HCT116 (cell line): ENCODE data around the gene ATP8A2. TPM values are rescaled to one million over a fixed set of nuclear protein-coding genes. Genes with fewer than 3 reads are reported as not detected.

Experiments
- ATAC-seq: fragments of 200-7000 bp; cut with Tn5 transposase; 2 replicates; pipeline ENCODE4 v1.9.1; 2020; ENCODE audit warnings: mild to moderate bottlenecking, moderate library complexity
- BruUV-seq: library from RNA; stranded (reverse); fragments of 400-500 nt; replicated peaks from 2 replicates; lab custom pipeline; 2021; lab: Mats Ljungman, UMichigan
- CTCF ChIA-PET: fragments of 300-600 bp; sonication (Branson Sonifier 250); formaldehyde crosslinking; loops from one replicate; lab custom pipeline; 2021; ENCODE audit warnings: antibody characterized with exemption; lab: Charles Lee
- POLR2A ChIA-PET: fragments of 300-600, 350-600 bp; sonication (Branson Sonifier 250); formaldehyde crosslinking; loops from one replicate; lab custom pipeline; 2021; ENCODE audit warnings: antibody characterized with exemption; lab: Charles Lee
- RAD21 ChIA-PET, 2 experiments: fragments of 300-600 bp; sonication (Branson Sonifier 250); formaldehyde crosslinking; loops; one replicate each; lab custom pipeline; 2023; ENCODE audit warnings: low total read pairs in 2 of 2; ENCODE audit not compliant: uncharacterized antibody in 2 of 2, unreplicated experiment in 2 of 2, low non-redundant PET in 1 of 2; lab: Charles Lee
- DNase-seq: peaks from one replicate; pipeline ENCODE4 v3.0.0-alpha.2; 2010; ENCODE audit warnings: low read depth, low spot score
- H2AFZ ChIP-seq: fragments of 200-600 bp; shearing (Covaris generic), sonication (generic); 2 replicates; pipeline ENCODE4 v1.6.1; 2017; ENCODE audit warnings: low read depth, mixed run types, mixed read lengths, antibody characterized with exemption, low read length; ENCODE audit not compliant: poor library complexity, severe bottlenecking
- H3K27ac ChIP-seq: 2 replicates; pipeline ENCODE4 v1.5.1; 2012; ENCODE audit warnings: low read depth, low read length
- H3K27me3 ChIP-seq: fragments of 200-600 bp; sonication (generic); 2 replicates; pipeline ENCODE4 v1.6.1; 2016; ENCODE audit warnings: mixed run types, low read length, mixed read lengths; ENCODE audit not compliant: insufficient read depth
- H3K36me3 ChIP-seq, 2 experiments: fragments of 200-500 bp in 1 of 2; fragments of 200-600 bp in 1 of 2; sonication (Bioruptor generic) in 1 of 2; sonication (generic) in 1 of 2; 2 replicates each; pipeline versions ENCODE4 v1.5.1 to v1.6.1; 2014 to 2016; ENCODE audit warnings: low read length in 2 of 2, inconsistent platforms in 1 of 2, mixed read lengths in 1 of 2, mixed run types in 1 of 2; ENCODE audit not compliant: insufficient read depth in 2 of 2, control insufficient read depth in 1 of 2
- H3K4me1 ChIP-seq, 2 experiments: fragments of 200-600 bp in 1 of 2; sonication (generic) in 1 of 2; 2 replicates each; pipeline versions ENCODE4 v1.5.1 to v1.6.1; 2012 to 2017; ENCODE audit warnings: low read length in 2 of 2, inconsistent platforms in 1 of 2, mild to moderate bottlenecking in 1 of 2, mixed read lengths in 1 of 2, mixed run types in 1 of 2, moderate library complexity in 1 of 2; ENCODE audit not compliant: insufficient read depth in 2 of 2, control insufficient read depth in 1 of 2
- H3K4me2 ChIP-seq: fragments of 200-600 bp; sonication (generic); 2 replicates; pipeline ENCODE4 v1.6.1; 2017; ENCODE audit warnings: mixed run types, low read length, mixed read lengths
- H3K4me3 ChIP-seq, 2 experiments: fragments of 200-600 bp in 1 of 2; sonication (generic) in 1 of 2; replicated peaks in 1 of 2; 2 replicates each; pipeline ENCODE4 v1.5.1; 2011 to 2016; ENCODE audit warnings: low read length in 2 of 2, control low read depth in 1 of 2, low read depth in 1 of 2, mild to moderate bottlenecking in 1 of 2, mixed read lengths in 1 of 2, mixed run types in 1 of 2
- H3K79me2 ChIP-seq: fragments of 200-600 bp; sonication (generic); 2 replicates; pipeline ENCODE4 v1.6.1; 2017; ENCODE audit warnings: mild to moderate bottlenecking, mixed run types, low read length, moderate library complexity, mixed read lengths; ENCODE audit not compliant: insufficient read depth
- H3K9ac ChIP-seq: fragments of 200-600 bp; sonication (generic); 2 replicates; pipeline ENCODE4 v1.6.1; 2016; ENCODE audit warnings: low read length, mixed read lengths
- H3K9me2 ChIP-seq: fragments of 200-600 bp; sonication (generic), shearing (Covaris generic); 2 replicates; pipeline ENCODE4 v1.6.1; 2017; ENCODE audit warnings: mixed run types, mild to moderate bottlenecking, moderate library complexity; ENCODE audit not compliant: insufficient read depth
- H3K9me3 ChIP-seq, 2 experiments: fragments of 200-500 bp in 1 of 2; fragments of 200-600 bp in 1 of 2; sonication (Bioruptor generic) in 1 of 2; sonication (generic) in 1 of 2; 2 replicates each; pipeline ENCODE4 v1.6.1; 2014 to 2017; ENCODE audit warnings: low read length in 2 of 2, mixed read lengths in 2 of 2, inconsistent platforms in 1 of 2, low read depth in 1 of 2, mild to moderate bottlenecking in 1 of 2, mixed run types in 1 of 2, moderate library complexity in 1 of 2; ENCODE audit not compliant: control insufficient read depth in 1 of 2, insufficient read depth in 1 of 2
- H4K20me1 ChIP-seq: fragments of 200-600 bp; sonication (generic), shearing (Covaris generic); 2 replicates; pipeline ENCODE4 v1.6.1; 2017; ENCODE audit warnings: mixed run types, mild to moderate bottlenecking, moderate library complexity; ENCODE audit not compliant: insufficient read depth
- CBX3 ChIP-seq: IDR thresholded peaks from 2 replicates; pipeline ENCODE4 v1.6.1; 2012; ENCODE audit warnings: low read depth
- CEBPB ChIP-seq: IDR thresholded peaks from 2 replicates; pipeline ENCODE4 v1.6.1; 2012; ENCODE audit warnings: low read depth
- EGR1 ChIP-seq: IDR thresholded peaks from 2 replicates; pipeline ENCODE4 v1.6.1; 2012; ENCODE audit warnings: low read depth
- ELF1 ChIP-seq: IDR thresholded peaks from 2 replicates; pipeline ENCODE4 v1.6.1; 2012; ENCODE audit warnings: low read depth, borderline replicate concordance
- EZH2 ChIP-seq: fragments of 200-600 bp; sonication (generic); IDR thresholded peaks from 2 replicates; pipeline ENCODE4 v1.6.1; 2017; ENCODE audit warnings: antibody characterized with exemption, mixed run types
- EZH2phosphoT487 ChIP-seq: fragments of 200-600 bp; IDR thresholded peaks from 2 replicates; pipeline ENCODE4 v1.6.1; 2018; ENCODE audit warnings: antibody characterized with exemption, borderline replicate concordance
- FOSL1 ChIP-seq: IDR thresholded peaks from 2 replicates; pipeline ENCODE4 v1.6.1; 2012; ENCODE audit warnings: low read depth
- JUND ChIP-seq: IDR thresholded peaks from 2 replicates; pipeline ENCODE4 v1.6.1; 2012
- POLR2A ChIP-seq: IDR thresholded peaks from 2 replicates; pipeline ENCODE4 v1.7.0; 2011; ENCODE audit warnings: borderline replicate concordance; ENCODE audit not compliant: insufficient read depth, insufficient read length; ENCODE audit errors: extremely low read depth
- POLR2AphosphoS5 ChIP-seq: IDR thresholded peaks from 2 replicates; pipeline ENCODE4 v1.6.1; 2011; ENCODE audit warnings: mild to moderate bottlenecking, low read depth, low read length, moderate library complexity
- RAD21 ChIP-seq: IDR thresholded peaks from 2 replicates; pipeline ENCODE4 v1.6.1; 2012; ENCODE audit warnings: low read depth, mild to moderate bottlenecking
- SIN3A ChIP-seq: IDR thresholded peaks from 2 replicates; pipeline ENCODE4 v1.6.1; 2012; ENCODE audit warnings: low read depth
- TCF7L2 ChIP-seq: IDR thresholded peaks from 2 replicates; pipeline ENCODE4 v1.7.0; 2011; ENCODE audit warnings: borderline replicate concordance, inconsistent platforms; ENCODE audit not compliant: insufficient read depth, insufficient read length; ENCODE audit errors: extremely low read depth
- ZFX ChIP-seq: fragments of 450-650 bp; IDR thresholded peaks from 2 replicates; pipeline ENCODE4 v1.6.1; 2017
- ZNF274 ChIP-seq: fragments of 200-500 bp; sonication (Bioruptor generic); IDR thresholded peaks from 2 replicates; pipeline ENCODE4 v1.6.1; 2014; ENCODE audit warnings: mild to moderate bottlenecking, low read depth, low read length, inconsistent platforms
- intact Hi-C: fragments of 100-400 bp; cut with micrococcal nuclease; formaldehyde crosslinking; loops from 2 replicates; pipeline ENCODE4 v1.10.0; 2022
- total RNA-seq: library from RNA; stranded (reverse); gene quantifications from one replicate; pipeline ENCODE4 v1.2.1, GENCODE V29; 2021; ENCODE audit not compliant: unreplicated experiment
- TF ChIP-seq, protein P1 (sequence below): IDR thresholded peaks from 2 replicates; pipeline ENCODE4 v1.6.1; 2012
- TF ChIP-seq, protein P2 (sequence below): IDR thresholded peaks from 2 replicates; pipeline ENCODE4 v1.6.1; 2011; ENCODE audit warnings: mild to moderate bottlenecking, low read length, moderate library complexity; ENCODE audit not compliant: insufficient replicate concordance; ENCODE audit errors: extremely low read depth
- TF ChIP-seq, protein P3 (sequence below): IDR thresholded peaks from 2 replicates; pipeline ENCODE4 v1.6.1; 2012

Gene ATP8A2
- total RNA-seq, 1 experiment from 2014 or later: not detected

DNA sequence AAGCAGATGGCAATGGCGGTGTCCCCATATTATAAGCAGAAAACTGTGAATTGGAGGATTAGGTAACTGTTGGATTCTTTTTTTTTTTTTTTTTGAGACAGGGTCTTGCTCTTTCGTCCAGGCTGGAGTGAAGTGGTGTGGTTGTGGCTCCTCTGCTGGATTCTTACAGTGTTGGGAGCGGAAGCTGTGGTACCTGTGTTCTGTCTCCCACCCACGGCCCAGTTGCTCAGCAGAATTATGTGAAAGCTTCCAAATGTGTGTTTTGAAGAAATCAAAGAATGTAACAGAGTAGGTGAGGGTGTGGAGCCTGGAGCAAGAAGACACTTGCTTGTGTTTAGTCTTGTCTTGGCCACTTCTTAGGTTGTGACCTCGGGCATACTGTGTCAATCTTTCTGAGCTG is 384.5 kb downstream of the ATP8A2 start:
- CTCF ChIA-PET: no interaction called here

DNA sequence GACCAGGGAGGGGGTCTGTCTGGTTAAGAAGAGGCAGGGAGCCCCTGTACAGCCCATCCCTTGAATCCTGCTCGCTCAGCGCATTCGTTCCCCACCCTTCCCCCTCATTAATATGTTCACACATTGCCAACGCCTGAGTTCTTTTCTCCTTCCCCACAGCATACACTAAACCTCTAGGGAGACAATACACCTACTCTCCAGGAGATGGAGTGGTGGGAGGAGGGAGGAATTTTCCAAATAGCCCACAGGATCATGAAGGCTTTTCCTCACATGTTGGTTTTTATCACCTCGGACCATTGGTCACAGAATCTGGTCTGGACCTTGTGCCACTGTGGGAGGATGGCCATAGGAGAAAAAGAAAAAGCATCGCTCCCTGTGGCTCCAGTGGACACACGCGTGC is 385.1 kb downstream of the ATP8A2 start:
- DNase-seq: no peak
- CTCF ChIA-PET: no interaction called here
- POLR2A ChIA-PET: no interaction called here
- no peak for TF ChIP-seq POLR2AphosphoS5
- no peak for TF ChIP-seq CBX3
- TF ChIP-seq FOSL1: no peak
- no peak for TF ChIP-seq EZH2phosphoT487
- TF ChIP-seq JUND: no peak
- TF ChIP-seq ELF1: no peak
- TF ChIP-seq EGR1: no peak
- no peak for TF ChIP-seq CEBPB
- TF ChIP-seq, protein P1, sequence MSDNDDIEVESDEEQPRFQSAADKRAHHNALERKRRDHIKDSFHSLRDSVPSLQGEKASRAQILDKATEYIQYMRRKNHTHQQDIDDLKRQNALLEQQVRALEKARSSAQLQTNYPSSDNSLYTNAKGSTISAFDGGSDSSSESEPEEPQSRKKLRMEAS: no peak
- TF ChIP-seq ZFX: no peak
- TF ChIP-seq, protein P2, sequence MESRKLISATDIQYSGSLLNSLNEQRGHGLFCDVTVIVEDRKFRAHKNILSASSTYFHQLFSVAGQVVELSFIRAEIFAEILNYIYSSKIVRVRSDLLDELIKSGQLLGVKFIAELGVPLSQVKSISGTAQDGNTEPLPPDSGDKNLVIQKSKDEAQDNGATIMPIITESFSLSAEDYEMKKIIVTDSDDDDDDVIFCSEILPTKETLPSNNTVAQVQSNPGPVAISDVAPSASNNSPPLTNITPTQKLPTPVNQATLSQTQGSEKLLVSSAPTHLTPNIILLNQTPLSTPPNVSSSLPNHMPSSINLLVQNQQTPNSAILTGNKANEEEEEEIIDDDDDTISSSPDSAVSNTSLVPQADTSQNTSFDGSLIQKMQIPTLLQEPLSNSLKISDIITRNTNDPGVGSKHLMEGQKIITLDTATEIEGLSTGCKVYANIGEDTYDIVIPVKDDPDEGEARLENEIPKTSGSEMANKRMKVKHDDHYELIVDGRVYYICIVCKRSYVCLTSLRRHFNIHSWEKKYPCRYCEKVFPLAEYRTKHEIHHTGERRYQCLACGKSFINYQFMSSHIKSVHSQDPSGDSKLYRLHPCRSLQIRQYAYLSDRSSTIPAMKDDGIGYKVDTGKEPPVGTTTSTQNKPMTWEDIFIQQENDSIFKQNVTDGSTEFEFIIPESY: no peak

More for the DNA sequence above, 384.5 kb downstream of the ATP8A2 start:
- Histone ChIP-seq H3K4me1 (no peaks in the 10 kb centered on the region), H3K36me3 (no peaks in the 10 kb centered on the region), H3K4me3 (no peak overlapping the region), H3K9ac (no peak overlapping the region), H3K4me2 (no peak overlapping the region), H2AFZ (no peak overlapping the region), H3K27ac (no peak overlapping the region), H3K9me3 (no peaks in the 10 kb centered on the region), H3K9me2 (no peaks in the 10 kb centered on the region), H3K27me3 (peaks cover 27% of the 10 kb centered on the region; the same call in 1 of the 2 replicates), H4K20me1 (no peaks in the 10 kb centered on the region), H3K79me2 (no peaks in the 10 kb centered on the region)
- RAD21 ChIA-PET: no interaction called here
- POLR2A ChIA-PET: no interaction called here
- intact Hi-C loops: no loop called here
- DNase-seq: no peak
- ATAC-seq: no peak
- no peak for TF ChIP-seq EZH2
- TF ChIP-seq POLR2A: no peak
- TF ChIP-seq RAD21: no peak
- TF ChIP-seq, protein P2: no peak
- TF ChIP-seq SIN3A: no peak
- TF ChIP-seq CEBPB: no peak
- TF ChIP-seq CBX3: no peak
- no peak for TF ChIP-seq TCF7L2
- TF ChIP-seq JUND: no peak
- no peak for TF ChIP-seq ZNF274
- TF ChIP-seq, protein P3, sequence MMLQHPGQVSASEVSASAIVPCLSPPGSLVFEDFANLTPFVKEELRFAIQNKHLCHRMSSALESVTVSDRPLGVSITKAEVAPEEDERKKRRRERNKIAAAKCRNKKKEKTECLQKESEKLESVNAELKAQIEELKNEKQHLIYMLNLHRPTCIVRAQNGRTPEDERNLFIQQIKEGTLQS: no peak
- BruUV-seq: no TSS peak

More for the DNA sequence above, 385.1 kb downstream of the ATP8A2 start:
- BruUV-seq: no TSS peak
- H3K27ac ChIP-seq: no peak overlapping the region
- no peak for ATAC-seq
- no peak overlapping the region for H3K4me2 ChIP-seq
- no peaks in the 10 kb centered on the region for H3K9me2 ChIP-seq
- H3K79me2 ChIP-seq: no peaks in the 10 kb centered on the region
- no peaks in the 10 kb centered on the region for H3K9me3 ChIP-seq
- RAD21 ChIA-PET: no interaction called here
- H2AFZ ChIP-seq: no peak overlapping the region
- no peaks in the 10 kb centered on the region for H4K20me1 ChIP-seq
- H3K4me3 ChIP-seq: no peak overlapping the region
- intact Hi-C loops: no loop called here
- H3K27me3 ChIP-seq: peaks cover 27% of the 10 kb centered on the region; the same call in 1 of the 2 replicates
- H3K36me3 ChIP-seq: no peaks in the 10 kb centered on the region
- no peaks in the 10 kb centered on the region for H3K4me1 ChIP-seq
- no peak overlapping the region for H3K9ac ChIP-seq
